ENCODE measurements around the gene CD300LG. TPM values are rescaled to one million over a fixed set of nuclear protein-coding genes. Genes with fewer than 3 reads are reported as not detected.
"Not testable (repeated sequence)": the region's sequence is repeated elsewhere in the genome, so short reads cannot be mapped to it uniquely, and the experiment has no call there.

CD300LG gene, protein sequence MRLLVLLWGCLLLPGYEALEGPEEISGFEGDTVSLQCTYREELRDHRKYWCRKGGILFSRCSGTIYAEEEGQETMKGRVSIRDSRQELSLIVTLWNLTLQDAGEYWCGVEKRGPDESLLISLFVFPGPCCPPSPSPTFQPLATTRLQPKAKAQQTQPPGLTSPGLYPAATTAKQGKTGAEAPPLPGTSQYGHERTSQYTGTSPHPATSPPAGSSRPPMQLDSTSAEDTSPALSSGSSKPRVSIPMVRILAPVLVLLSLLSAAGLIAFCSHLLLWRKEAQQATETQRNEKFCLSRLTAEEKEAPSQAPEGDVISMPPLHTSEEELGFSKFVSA
- total RNA-seq (1 to 10 TPM; 3.9 to 9.4 TPM), polyA plus RNA-seq (under 1 TPM; 0.05 to 0.13 TPM)
- long read RNA-seq, donor 1, partial matches to known transcripts, result 3 of 9 reads
- long read RNA-seq, donor 1, other reads (novel, unspliced or antisense), result 6 of 9 reads
- long read RNA-seq, donor 2, partial matches to known transcripts, result 1 of 4 reads
- long read RNA-seq, donor 2, other reads (novel, unspliced or antisense), result 3 of 4 reads

DNA sequence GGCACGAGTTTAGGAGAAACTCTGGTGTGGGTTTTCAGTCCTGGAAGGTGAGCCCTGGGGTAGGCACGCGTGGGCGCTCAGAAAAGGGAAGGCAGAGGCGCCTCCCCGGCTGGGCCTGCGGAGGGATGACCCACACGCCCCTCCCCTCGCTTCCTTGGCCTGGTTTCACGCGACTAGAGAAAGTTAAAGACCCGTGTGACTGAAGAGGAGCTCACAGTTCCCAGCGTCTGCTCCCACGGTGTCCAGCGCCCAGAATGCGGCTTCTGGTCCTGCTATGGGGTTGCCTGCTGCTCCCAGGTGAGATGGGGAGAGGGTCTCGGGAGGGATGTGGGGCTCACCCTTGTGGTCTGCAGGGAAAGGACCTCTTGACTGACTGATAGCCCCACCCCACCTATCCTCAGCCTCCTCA lies at the start of gene CD300LG:
TSS of gene CD300LG (plus strand) at position 214 of the 409 bp plus-strand sequence. CDS start at position 255, 41 bp downstream.
- no peaks in the 10 kb centered on the region for H3K4me1 ChIP-seq (ENCODE audit: control insufficient read depth in 1 of 2, insufficient read depth in 2 of 2, low read length in 2 of 2)
- H3K36me3 ChIP-seq (ENCODE audit: control insufficient read depth in 1 of 2, insufficient read depth in 2 of 2, low read length in 1 of 2), result no peaks in the 10 kb centered on the region
- 51% methylated on average over 17 of the region's 17 CpGs for WGBS, 2 donors
- peak in 1 of 2 donors; percentile 69 for DNase-seq
- intact Hi-C loops (cut with DNase I), result loop anchor here in 1 of 2 donors (5.0 to 10.0 kb wide), 2 partner anchors 70 to 152 kb away; partner anchors contain the start of gene DUSP3
- H3K27me3 ChIP-seq (ENCODE audit: control insufficient read depth in 1 of 2, insufficient read depth in 2 of 2, low read length in 1 of 2), result no peaks in the 10 kb centered on the region
- ATAC-seq (ENCODE audit: low FRiP score), result no peak
- no peaks in the 10 kb centered on the region for H3K9me3 ChIP-seq (ENCODE audit: control insufficient read depth, low read length)
- H3K4me3 ChIP-seq (ENCODE audit: low read length in 2 of 2), result no peak within 1 kb of the TSS
- H3K27ac ChIP-seq (ENCODE audit: low read depth in 1 of 2, low read length in 2 of 2), result no peak within 1 kb of the TSS

DNA sequence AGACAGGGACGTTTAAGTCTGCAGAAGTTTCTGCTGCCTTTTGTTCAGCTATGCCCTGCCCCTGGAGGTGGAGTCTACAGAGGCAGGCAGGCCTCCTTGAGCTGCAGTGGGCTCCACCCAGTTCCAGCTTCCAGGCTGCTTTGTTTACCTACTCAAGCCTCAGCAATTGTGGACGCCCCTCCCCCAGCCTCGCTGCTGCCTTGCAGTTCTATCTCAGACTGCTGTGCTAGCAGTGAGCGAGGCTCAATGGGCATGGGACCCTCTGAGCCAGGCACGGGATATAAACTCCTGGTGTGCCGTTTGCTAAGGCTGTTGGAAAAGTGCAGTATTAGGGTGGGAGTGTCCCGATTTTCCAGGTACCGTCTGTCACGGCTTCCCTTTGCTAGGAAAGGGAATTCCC lies 49.0 kb upstream of the CD300LG start:
- H3K27ac ChIP-seq (ENCODE audit: low read depth in 1 of 2, low read length in 2 of 2); H3K4me3 ChIP-seq (ENCODE audit: low read length in 2 of 2); DNase-seq; H3K27me3 ChIP-seq (ENCODE audit: control insufficient read depth in 1 of 2, insufficient read depth in 2 of 2, low read length in 1 of 2); H3K9me3 ChIP-seq (ENCODE audit: control insufficient read depth, low read length); H3K4me1 ChIP-seq (ENCODE audit: control insufficient read depth in 1 of 2, insufficient read depth in 2 of 2, low read length in 2 of 2); ATAC-seq (ENCODE audit: low FRiP score); H3K36me3 ChIP-seq (ENCODE audit: control insufficient read depth in 1 of 2, insufficient read depth in 2 of 2, low read length in 1 of 2); intact Hi-C loops (cut with DNase I): not testable (repeated sequence)
- 88 to 95% methylated on average over 8 to 9 of the region's 9 CpGs for WGBS, 2 donors

DNA sequence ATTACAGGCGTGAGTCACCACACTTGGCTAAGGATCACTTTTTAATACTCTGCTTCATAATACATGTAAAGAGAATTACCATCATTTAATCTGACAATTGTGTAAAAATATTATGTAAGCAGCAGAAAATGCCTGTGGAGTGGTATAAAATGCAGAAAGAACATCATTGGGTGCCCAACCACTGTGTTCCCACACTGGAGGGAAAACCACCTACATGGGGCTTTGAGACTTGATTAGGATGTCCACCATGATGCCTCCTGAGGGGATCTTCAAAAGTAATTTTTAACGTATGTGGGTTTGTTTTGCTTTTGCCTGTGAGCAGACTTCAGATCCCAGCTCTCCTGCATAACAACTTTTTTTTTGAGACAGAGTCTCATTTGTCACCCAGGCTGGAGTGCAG lies 47.9 kb upstream of the CD300LG start:
- no peak overlapping the region for H3K4me3 ChIP-seq (ENCODE audit: low read length in 2 of 2)
- 68 to 69% methylated on average over 2 of the region's 2 CpGs for WGBS, 2 donors
- no peaks in the 10 kb centered on the region for H3K27me3 ChIP-seq (ENCODE audit: control insufficient read depth in 1 of 2, insufficient read depth in 2 of 2, low read length in 1 of 2)
- H3K27ac ChIP-seq (ENCODE audit: low read depth in 1 of 2, low read length in 2 of 2), result no peak overlapping the region
- DNase-seq (no peak), ATAC-seq (ENCODE audit: low FRiP score) (no peak)
- intact Hi-C loops (cut with DNase I), result no loop called here
- peaks cover 6 to 8% of the 10 kb centered on the region in 2 donors for H3K36me3 ChIP-seq (ENCODE audit: control insufficient read depth in 1 of 2, insufficient read depth in 2 of 2, low read length in 1 of 2)
- H3K9me3 ChIP-seq (ENCODE audit: control insufficient read depth, low read length), result no peaks in the 10 kb centered on the region
- no peaks in the 10 kb centered on the region for H3K4me1 ChIP-seq (ENCODE audit: control insufficient read depth in 1 of 2, insufficient read depth in 2 of 2, low read length in 2 of 2)

DNA sequence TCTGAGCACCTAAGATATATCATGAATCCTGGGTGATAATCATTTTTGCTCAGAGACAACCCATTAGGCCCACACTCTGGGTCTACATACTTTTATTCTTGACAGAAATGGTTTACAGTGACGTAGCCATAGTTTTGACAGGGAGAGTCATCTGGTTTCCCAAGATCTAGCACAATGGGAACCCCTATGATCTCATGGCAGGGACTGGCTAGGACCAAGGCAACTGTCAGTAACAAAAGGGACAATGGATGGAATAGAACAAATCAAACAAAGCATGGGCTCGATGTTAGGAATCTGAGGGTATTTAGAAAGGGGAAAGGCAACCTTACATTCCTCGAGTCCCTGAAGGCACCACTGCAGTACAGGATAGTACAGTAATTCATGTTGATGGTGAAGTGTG lies 46.2 kb upstream of the CD300LG start:
- Histone ChIP-seq H3K4me1 (ENCODE audit: control insufficient read depth in 1 of 2, insufficient read depth in 2 of 2, low read length in 2 of 2) (no peaks in the 10 kb centered on the region), H3K4me3 (ENCODE audit: low read length in 2 of 2) (no peak overlapping the region), H3K27me3 (ENCODE audit: control insufficient read depth in 1 of 2, insufficient read depth in 2 of 2, low read length in 1 of 2) (no peaks in the 10 kb centered on the region), H3K27ac (ENCODE audit: low read depth in 1 of 2, low read length in 2 of 2) (no peak overlapping the region), H3K36me3 (ENCODE audit: control insufficient read depth in 1 of 2, insufficient read depth in 2 of 2, low read length in 1 of 2) (peaks cover 6 to 8% of the 10 kb centered on the region in 2 donors), H3K9me3 (ENCODE audit: control insufficient read depth, low read length) (no peaks in the 10 kb centered on the region)
- no peak for DNase-seq
- intact Hi-C loops (cut with DNase I), result no loop called here
- ATAC-seq (ENCODE audit: low FRiP score), result no peak
- 94 to 95% methylated on average over 3 of the region's 3 CpGs for WGBS, 2 donors

DNA sequence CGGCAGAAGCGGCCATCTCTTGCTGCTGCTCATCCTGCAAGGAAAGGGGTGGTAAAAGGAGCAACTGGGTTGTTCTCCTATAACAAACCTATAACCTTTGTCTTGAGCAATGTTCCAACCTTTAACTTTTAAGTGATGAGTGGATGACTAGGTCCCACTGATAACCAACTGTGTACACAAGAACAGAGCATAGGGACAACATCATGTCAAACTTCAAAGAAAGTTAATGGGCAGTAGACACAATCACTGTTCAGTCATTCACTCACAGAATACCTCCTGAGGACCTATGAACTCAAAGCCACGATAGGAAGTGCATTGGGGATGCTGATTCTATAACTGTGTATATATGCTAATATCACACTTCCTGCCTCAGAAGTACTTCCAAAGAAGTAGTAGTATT lies 45.1 kb upstream of the CD300LG start:
- intact Hi-C loops (cut with DNase I), result no loop called here
- DNase-seq (no peak), ATAC-seq (ENCODE audit: low FRiP score) (no peak)
- Histone ChIP-seq H3K4me3 (ENCODE audit: low read length in 2 of 2) (no peak overlapping the region), H3K4me1 (ENCODE audit: control insufficient read depth in 1 of 2, insufficient read depth in 2 of 2, low read length in 2 of 2) (no peaks in the 10 kb centered on the region), H3K9me3 (ENCODE audit: control insufficient read depth, low read length) (no peaks in the 10 kb centered on the region), H3K27ac (ENCODE audit: low read depth in 1 of 2, low read length in 2 of 2) (no peak overlapping the region), H3K27me3 (ENCODE audit: control insufficient read depth in 1 of 2, insufficient read depth in 2 of 2, low read length in 1 of 2) (no peaks in the 10 kb centered on the region), H3K36me3 (ENCODE audit: control insufficient read depth in 1 of 2, insufficient read depth in 2 of 2, low read length in 1 of 2) (peaks cover 6 to 8% of the 10 kb centered on the region in 2 donors)
- 84 to 90% methylated on average over 3 of the region's 3 CpGs for WGBS, 2 donors

DNA sequence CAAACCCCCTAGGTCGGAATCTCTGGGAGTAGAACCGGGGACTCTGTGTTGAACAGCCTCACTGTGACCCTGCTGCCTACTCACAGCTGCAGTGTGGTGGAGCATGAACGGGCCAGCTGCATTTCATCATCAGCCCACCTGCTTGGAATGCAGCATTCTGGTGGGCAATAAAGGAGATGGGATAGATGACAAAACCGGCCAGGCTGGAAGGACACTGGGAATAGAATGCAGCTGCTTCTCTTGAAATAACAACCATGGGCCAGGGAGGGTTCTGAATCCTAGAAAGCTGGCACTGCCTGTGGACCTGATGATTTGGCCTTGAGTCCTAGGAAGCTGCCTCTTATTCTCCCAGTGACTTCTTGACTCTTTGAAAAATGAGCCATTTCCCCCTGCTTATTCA lies 43.2 kb upstream of the CD300LG start:
- intact Hi-C loops (cut with DNase I), result no loop called here
- no peak for DNase-seq
- no peaks in the 10 kb centered on the region for H3K4me1 ChIP-seq (ENCODE audit: control insufficient read depth in 1 of 2, insufficient read depth in 2 of 2, low read length in 2 of 2)
- ATAC-seq (ENCODE audit: low FRiP score), result no peak
- no peak overlapping the region for H3K27ac ChIP-seq (ENCODE audit: low read depth in 1 of 2, low read length in 2 of 2)
- WGBS, 2 donors, result 64 to 65% methylated on average over 4 of the region's 4 CpGs
- H3K36me3 ChIP-seq (ENCODE audit: control insufficient read depth in 1 of 2, insufficient read depth in 2 of 2, low read length in 1 of 2), result peaks cover 10% of the 10 kb centered on the region in 2 donors
- H3K27me3 ChIP-seq (ENCODE audit: control insufficient read depth in 1 of 2, insufficient read depth in 2 of 2, low read length in 1 of 2), result no peaks in the 10 kb centered on the region
- no peak overlapping the region for H3K4me3 ChIP-seq (ENCODE audit: low read length in 2 of 2)
- H3K9me3 ChIP-seq (ENCODE audit: control insufficient read depth, low read length), result no peaks in the 10 kb centered on the region

DNA sequence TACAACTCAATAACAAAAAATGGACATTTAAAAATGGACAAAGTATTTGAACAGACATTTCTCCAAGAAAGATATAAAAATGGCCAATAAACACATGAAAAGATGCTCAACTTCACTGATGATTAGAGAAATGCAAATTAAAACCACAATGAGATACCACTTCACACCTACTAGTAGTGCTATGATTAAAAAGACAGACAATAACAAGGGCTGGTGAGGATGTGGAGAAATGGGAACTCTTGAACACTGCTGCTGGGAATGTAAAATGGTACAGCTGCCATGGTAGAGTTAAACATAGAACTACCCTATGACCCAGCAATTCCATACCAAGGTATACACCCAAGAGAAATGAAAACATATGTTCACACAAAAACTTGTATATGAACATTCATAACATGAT lies 41.9 kb upstream of the CD300LG start:
- DNase-seq (no peak), ATAC-seq (ENCODE audit: low FRiP score) (no peak)
- Histone ChIP-seq H3K4me1 (ENCODE audit: control insufficient read depth in 1 of 2, insufficient read depth in 2 of 2, low read length in 2 of 2) (no peaks in the 10 kb centered on the region), H3K27ac (ENCODE audit: low read depth in 1 of 2, low read length in 2 of 2) (no peak overlapping the region), H3K4me3 (ENCODE audit: low read length in 2 of 2) (no peak overlapping the region), H3K36me3 (ENCODE audit: control insufficient read depth in 1 of 2, insufficient read depth in 2 of 2, low read length in 1 of 2) (peaks cover 10% of the 10 kb centered on the region in 2 donors), H3K9me3 (ENCODE audit: control insufficient read depth, low read length) (no peaks in the 10 kb centered on the region), H3K27me3 (ENCODE audit: control insufficient read depth in 1 of 2, insufficient read depth in 2 of 2, low read length in 1 of 2) (no peaks in the 10 kb centered on the region)
- intact Hi-C loops (cut with DNase I), result no loop called here

DNA sequence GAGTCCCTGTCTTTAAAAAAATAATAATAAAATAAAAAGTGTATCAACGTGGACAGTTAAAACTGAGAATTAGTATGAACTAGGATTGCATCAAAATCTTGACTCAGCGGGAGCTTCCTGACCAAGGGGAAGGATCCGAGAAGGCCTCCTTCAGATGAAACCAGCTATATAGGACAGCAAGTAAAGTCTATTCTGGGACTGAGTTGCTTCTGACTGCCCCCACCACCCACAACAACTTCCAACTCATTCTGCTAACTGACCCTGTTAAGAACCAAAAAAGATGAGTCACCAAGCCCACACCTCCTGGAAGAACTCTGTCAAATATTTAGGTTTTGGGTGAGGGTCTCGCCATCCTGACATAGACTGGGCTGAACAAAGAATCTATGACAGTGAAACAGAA lies 38.9 kb upstream of the CD300LG start:
- Histone ChIP-seq H3K36me3 (ENCODE audit: control insufficient read depth in 1 of 2, insufficient read depth in 2 of 2, low read length in 1 of 2) (peaks cover 5 to 7% of the 10 kb centered on the region in 2 donors), H3K4me3 (ENCODE audit: low read length in 2 of 2) (no peak overlapping the region), H3K27ac (ENCODE audit: low read depth in 1 of 2, low read length in 2 of 2) (no peak overlapping the region), H3K4me1 (ENCODE audit: control insufficient read depth in 1 of 2, insufficient read depth in 2 of 2, low read length in 2 of 2) (no peaks in the 10 kb centered on the region), H3K9me3 (ENCODE audit: control insufficient read depth, low read length) (no peaks in the 10 kb centered on the region), H3K27me3 (ENCODE audit: control insufficient read depth in 1 of 2, insufficient read depth in 2 of 2, low read length in 1 of 2) (no peaks in the 10 kb centered on the region)
- intact Hi-C loops (cut with DNase I), result no loop called here
- WGBS, 2 donors, result 94 to 95% methylated on average over 4 of the region's 4 CpGs
- ATAC-seq (ENCODE audit: low FRiP score), result no peak
- no peak for DNase-seq

DNA sequence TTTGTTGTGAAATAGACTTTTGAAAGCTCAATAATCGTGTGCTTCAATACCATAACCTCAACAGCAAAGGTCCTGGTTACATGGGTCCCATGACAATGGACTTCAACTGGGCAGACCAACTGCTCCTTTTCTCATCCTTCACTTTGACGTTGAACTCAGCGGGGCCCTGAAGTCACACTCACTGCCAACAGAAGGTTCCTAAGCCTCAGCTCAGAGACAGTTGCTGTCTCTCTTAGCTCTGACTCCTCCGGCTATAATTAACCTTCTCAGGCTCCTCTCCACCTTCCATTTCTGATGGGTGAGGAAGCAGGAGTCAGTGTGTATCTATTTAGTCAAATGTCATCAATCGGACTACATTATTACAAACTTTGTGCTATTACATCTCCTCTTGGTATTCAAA lies 37.9 kb upstream of the CD300LG start:
- ATAC-seq (ENCODE audit: low FRiP score) (no peak), DNase-seq (no peak)
- 94% methylated on average over 5 of the region's 5 CpGs for WGBS, 2 donors
- intact Hi-C loops (cut with DNase I), result no loop called here
- H3K36me3 ChIP-seq (ENCODE audit: control insufficient read depth in 1 of 2, insufficient read depth in 2 of 2, low read length in 1 of 2), result peaks cover 5 to 7% of the 10 kb centered on the region in 2 donors
- H3K9me3 ChIP-seq (ENCODE audit: control insufficient read depth, low read length), result no peaks in the 10 kb centered on the region
- H3K27me3 ChIP-seq (ENCODE audit: control insufficient read depth in 1 of 2, insufficient read depth in 2 of 2, low read length in 1 of 2), result no peaks in the 10 kb centered on the region
- H3K27ac ChIP-seq (ENCODE audit: low read depth in 1 of 2, low read length in 2 of 2), result no peak overlapping the region
- no peaks in the 10 kb centered on the region for H3K4me1 ChIP-seq (ENCODE audit: control insufficient read depth in 1 of 2, insufficient read depth in 2 of 2, low read length in 2 of 2)
- H3K4me3 ChIP-seq (ENCODE audit: low read length in 2 of 2), result no peak overlapping the region
